ENCODE measurements around the gene RHBDL3. TPM values are rescaled to one million over a fixed set of nuclear protein-coding genes. Genes with fewer than 3 reads are reported as not detected.

Gene RHBDL3
- total and polyA plus RNA-seq, 2 of the 8 experiments (the other 6 are each of a cell fraction or from before 2014, with no cell fraction given), result 9.6 to 12.2 TPM

DNA sequence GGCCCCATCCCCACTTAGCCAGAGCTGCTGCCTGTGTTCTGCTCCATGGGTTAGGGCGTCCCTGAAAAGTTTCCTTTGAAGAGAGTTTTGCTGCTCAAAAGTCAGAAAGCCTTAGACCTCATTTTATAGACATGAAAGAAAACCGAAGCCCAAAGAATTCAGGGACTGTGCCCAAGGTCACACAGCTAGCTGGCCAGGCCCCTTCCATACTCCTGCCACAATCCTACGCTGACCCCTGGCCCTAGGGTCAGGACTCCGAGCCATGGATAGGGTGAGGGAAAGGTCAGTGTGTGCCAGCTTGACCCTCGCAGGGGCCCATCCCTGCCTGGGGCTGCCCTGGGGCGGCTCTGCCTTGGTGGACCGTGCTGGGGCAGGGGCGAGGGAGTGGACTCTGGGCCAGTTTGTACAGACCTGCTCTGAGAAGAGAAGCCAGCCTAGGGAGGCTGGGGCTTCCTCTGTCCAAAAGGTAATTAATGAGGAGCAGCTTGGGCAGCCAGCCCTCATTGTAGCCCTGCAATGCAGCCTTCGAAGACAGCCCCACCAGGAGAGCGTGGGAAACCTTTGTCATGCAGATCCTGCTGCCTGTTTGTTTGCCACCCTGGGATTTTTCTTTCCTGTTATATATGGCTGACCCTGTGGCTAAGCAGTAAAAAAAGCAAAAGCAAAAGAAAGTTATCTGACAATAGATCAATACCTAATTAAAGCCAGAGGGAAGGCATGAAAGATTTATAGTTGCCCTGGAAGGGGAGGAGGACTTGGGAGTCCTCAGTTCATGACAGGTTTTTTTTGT, 37.4 kb downstream of the RHBDL3 start:
- POLR2A ChIA-PET (ENCODE audit: partially characterized antibody), result interaction anchor here (0.7 to 2.3 kb wide), 14 partner anchors 8 to 81 kb away, joined by 3 to 8 read pairs (median 4); no protein-coding TSS in a partner anchor
- H3K23me2 ChIP-seq (ENCODE audit: low read depth, low read length), result no peaks in the 10 kb centered on the region
- H2BK20ac ChIP-seq (ENCODE audit: low read length), result peak overlapping the region; percentile 80; the same call in 1 of the 2 replicates
- H3K23ac ChIP-seq (ENCODE audit: insufficient read length), result no peak overlapping the region
- H3K79me1 ChIP-seq (ENCODE audit: low read depth, low read length), result no peaks in the 10 kb centered on the region
- peaks cover 17 to 35% (median 21%) of the 10 kb centered on the region in 4 experiments for H3K4me1 ChIP-seq (replicated peaks in 1 of 4; ENCODE audit: control insufficient read depth in 3 of 4, insufficient read depth in 4 of 4, low read length in 3 of 4)
- H3K14ac ChIP-seq (ENCODE audit: insufficient read length), result no peak overlapping the region
- no peaks in the 10 kb centered on the region for H4K20me1 ChIP-seq (replicated peaks in 1 of 2; ENCODE audit: control insufficient read depth in 1 of 2, insufficient read depth in 2 of 2, low read length in 2 of 2)
- CTCF ChIA-PET (ENCODE audit: partially characterized antibody), result interaction anchor here (0.8 to 3.1 kb wide), 6 partner anchors 13 to 52 kb away, joined by 3 to 27 read pairs (median 6); no protein-coding TSS in a partner anchor
- peak overlapping the region; percentile 72 for H3K56ac ChIP-seq (replicated peaks; ENCODE audit: insufficient read length, low read depth, low read length)
- peak overlapping the region; percentile 76 for H2BK120ac ChIP-seq (replicated peaks; ENCODE audit: low read depth, low read length)
- H4K91ac ChIP-seq (replicated peaks; ENCODE audit: insufficient read length, low read length), result peak overlapping the region; percentile 91
- H3K36me3 ChIP-seq (ENCODE audit: control insufficient read depth in 2 of 4, insufficient read depth in 4 of 4, low read length in 3 of 4), result peaks cover 0 to 14% (median 0%) of the 10 kb centered on the region in 4 experiments; a peak in 3 of 8 replicates
- H2AK5ac ChIP-seq (ENCODE audit: low read depth, low read length), result peak overlapping the region; percentile 83
- FAIRE-seq (peak; percentile 42), DNase-seq (ENCODE audit: low read depth in 1 of 2, low spot score in 2 of 2) (peak in 1 of 2 experiments; percentile 70)
- H2BK15ac ChIP-seq (ENCODE audit: low read length), result 0 out of 2 replicates have a peak overlapping the region, but pooled peaks have one; percentile 72
- no peaks in the 10 kb centered on the region for H3K79me2 ChIP-seq (ENCODE audit: control insufficient read depth in 1 of 2, insufficient read depth in 2 of 2, low read length in 2 of 2)
- H3K27ac ChIP-seq (ENCODE audit: low read depth, low read length), result peak overlapping the region; percentile 68; the same call in 1 of the 2 replicates
- peak overlapping the region in 2 of 4 experiments; percentile 5 to 22; a peak in 3 of 8 replicates for H3K4me3 ChIP-seq (ENCODE audit: extremely low read depth in 1 of 4, insufficient read depth in 2 of 4, low read depth in 3 of 4, low read length in 4 of 4)
- 0 out of 2 replicates have a peak overlapping the region, but pooled peaks have one; percentile 87 for H4K8ac ChIP-seq (ENCODE audit: extremely low read depth, insufficient read depth, low read length)
- no peaks in the 10 kb centered on the region for H3K9me3 ChIP-seq (ENCODE audit: insufficient read depth in 2 of 2, low read depth in 1 of 2, low read length in 1 of 2)
- peak overlapping the region; percentile 53 to 54 for H3K4me2 ChIP-seq (ENCODE audit: insufficient read depth in 1 of 2, low read depth in 2 of 2, low read length in 2 of 2)
- H2AFZ ChIP-seq (ENCODE audit: low read length), result no peak overlapping the region
- H2BK12ac ChIP-seq (ENCODE audit: low read depth, low read length), result peak overlapping the region; percentile 99
- H3K9ac ChIP-seq (replicated peaks in 1 of 4; ENCODE audit: extremely low read depth in 1 of 4, low read depth in 3 of 4, low read length in 3 of 4), result no peak overlapping the region; a peak in 1 of 7 replicates
- H4K5ac ChIP-seq (ENCODE audit: insufficient read length, low read depth, low read length), result peak overlapping the region; percentile 93
- H3K4ac ChIP-seq (replicated peaks; ENCODE audit: insufficient read length, low read depth, low read length), result peak overlapping the region; percentile 97
- no peaks in the 10 kb centered on the region for H3K27me3 ChIP-seq (replicated peaks in 1 of 4; ENCODE audit: control insufficient read depth in 3 of 4, extremely low read depth in 1 of 4, insufficient read depth in 3 of 4, low read length in 3 of 4)
- peak overlapping the region; percentile 100 for H2BK5ac ChIP-seq (ENCODE audit: low read depth, low read length)
- 31% methylated on average over 10 of the region's 10 CpGs; no CpG with 5 or more reads in 1 of the 2 experiments for WGBS, 2 experiments (ENCODE audit: extremely low coverage in 1 of 2, insufficient coverage in 1 of 2, insufficient read length in 1 of 2, insufficient replicate concordance in 2 of 2, low coverage in 1 of 2, low lambda C conversion rate in 2 of 2, missing lambda C conversion rate in 1 of 2)
- H3K18ac ChIP-seq (ENCODE audit: extremely low read depth, low read length), result peak overlapping the region; percentile 98; the same call in 1 of the 2 replicates
- TF ChIP-seq YY1 (IDR thresholded peaks at IDR 0.05; ENCODE audit: low read depth, low read length), result peak; percentile 74; the same call in 1 of the 2 replicates
- peak in 1 of 2 experiments; percentile 78; a peak in 2 of 4 replicates for TF ChIP-seq HDAC2 (IDR thresholded peaks at IDR 0.05; ENCODE audit: borderline replicate concordance in 1 of 2, low read depth in 2 of 2, low read length in 2 of 2)
- 0 out of 4 replicates have a peak, but pooled peaks of 1 of the 2 experiments have one; percentile 36 for TF ChIP-seq SIN3A (conservative IDR thresholded peaks at IDR 0.05 in 1 of 2, IDR thresholded peaks at IDR 0.05 in 1 of 2; ENCODE audit: low read depth in 1 of 2, low read length in 2 of 2)
- TF ChIP-seq RXRA (IDR thresholded peaks at IDR 0.05; ENCODE audit: insufficient read depth, low read depth, low read length), result peak; percentile 79; the same call in 1 of the 2 replicates
- TF ChIP-seq, protein P1, sequence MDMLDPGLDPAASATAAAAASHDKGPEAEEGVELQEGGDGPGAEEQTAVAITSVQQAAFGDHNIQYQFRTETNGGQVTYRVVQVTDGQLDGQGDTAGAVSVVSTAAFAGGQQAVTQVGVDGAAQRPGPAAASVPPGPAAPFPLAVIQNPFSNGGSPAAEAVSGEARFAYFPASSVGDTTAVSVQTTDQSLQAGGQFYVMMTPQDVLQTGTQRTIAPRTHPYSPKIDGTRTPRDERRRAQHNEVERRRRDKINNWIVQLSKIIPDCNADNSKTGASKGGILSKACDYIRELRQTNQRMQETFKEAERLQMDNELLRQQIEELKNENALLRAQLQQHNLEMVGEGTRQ (IDR thresholded peaks at IDR 0.05; ENCODE audit: low read length), result no peak; the same call in 1 of the 2 replicates
- TF ChIP-seq, protein P2, sequence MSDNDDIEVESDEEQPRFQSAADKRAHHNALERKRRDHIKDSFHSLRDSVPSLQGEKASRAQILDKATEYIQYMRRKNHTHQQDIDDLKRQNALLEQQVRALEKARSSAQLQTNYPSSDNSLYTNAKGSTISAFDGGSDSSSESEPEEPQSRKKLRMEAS (IDR thresholded peaks at IDR 0.05), result peak; percentile 70
- TF ChIP-seq, protein P3, sequence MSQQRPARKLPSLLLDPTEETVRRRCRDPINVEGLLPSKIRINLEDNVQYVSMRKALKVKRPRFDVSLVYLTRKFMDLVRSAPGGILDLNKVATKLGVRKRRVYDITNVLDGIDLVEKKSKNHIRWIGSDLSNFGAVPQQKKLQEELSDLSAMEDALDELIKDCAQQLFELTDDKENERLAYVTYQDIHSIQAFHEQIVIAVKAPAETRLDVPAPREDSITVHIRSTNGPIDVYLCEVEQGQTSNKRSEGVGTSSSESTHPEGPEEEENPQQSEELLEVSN (IDR thresholded peaks at IDR 0.05), result peak; percentile 84
